D721Med (cell line): ENCODE data around the gene ARHGEF7.

Experiments
- DNase-seq: peaks from one replicate; pipeline ENCODE4 v3.0.0; 2011; ENCODE audit warnings: low spot score; ENCODE audit not compliant: insufficient read length
- FAIRE-seq: peaks from 2 replicates; lab custom pipeline; 2011; peaks lifted over from hg19 to GRCh38; lab: Jason Lieb, UNC
- CTCF ChIP-seq: IDR thresholded peaks from 2 replicates; pipeline ENCODE4 v1.5.1; 2012; ENCODE audit warnings: mild to moderate bottlenecking, control low read depth; ENCODE audit not compliant: insufficient read depth; ENCODE audit errors: missing control alignments

ARHGEF7 gene

GRCh38 chr13:111263566-111263965, 148.5 kb downstream of the ARHGEF7 start:
- TF ChIP-seq CTCF, result no peak
- DNase-seq, result no peak
- no peak for FAIRE-seq

- FAIRE-seq, result no peak
- DNase-seq, result no peak
- TF ChIP-seq CTCF, result no peak
These were observed 150.0 kb downstream of the ARHGEF7 start for GRCh38 chr13:111265006-111265700.

- no peak for DNase-seq
- TF ChIP-seq CTCF, result no peak
- no peak for FAIRE-seq
These were observed 150.6 kb downstream of the ARHGEF7 start for GRCh38 chr13:111265701-111266035.

- FAIRE-seq, result no peak
- TF ChIP-seq CTCF, result no peak
- no peak for DNase-seq
These were observed 152.1 kb downstream of the ARHGEF7 start for GRCh38 chr13:111267205-111267604.

GRCh38 chr13:111267784-111268183, 152.7 kb downstream of the ARHGEF7 start:
- DNase-seq (no peak), FAIRE-seq (no peak)
- no peak for TF ChIP-seq CTCF

- no peak for TF ChIP-seq CTCF
- no peak for DNase-seq
- FAIRE-seq, result no peak
These were observed 154.4 kb downstream of the ARHGEF7 start for GRCh38 chr13:111269508-111269907.

- DNase-seq, result no peak
- TF ChIP-seq CTCF, result no peak
- FAIRE-seq, result no peak
These were observed 155.0 kb downstream of the ARHGEF7 start for GRCh38 chr13:111270126-111270525.
